ENCODE measurements around the gene HMGA1. TPM values are rescaled to one million over a fixed set of nuclear protein-coding genes. Genes with fewer than 3 reads are reported as not detected.
A peak's percentile ranks its signal among the peaks of the same experiment; 100 is the strongest.

The HMGA1 gene
- total RNA-seq, 4 donors from 2014 or later: 23.2 to 112 (median 63.2) TPM

- intact Hi-C loops (cut with DNase I; ENCODE audit: low total_unique reads) (no loop called here), in situ Hi-C loops (cut with MboI; ENCODE audit: low pct_ligation_motif_present in 1 of 4, low pct_unique_long_range_greater_than_20kb in 1 of 4, low sequenced_read_pairs in 3 of 4) (loop anchor here in 1 of 4 donors (25.0 kb wide), 1 partner anchor 115 kb away; the partner anchor contains the start of gene NUDT3)
- no peaks in the 10 kb centered on the region for H3K27me3 ChIP-seq
- WGBS, 2 donors (ENCODE audit: low coverage in 1 of 2): 87 to 96% methylated on average over 4 to 13 of the region's 13 CpGs
- H3K4me1 ChIP-seq: no peaks in the 10 kb centered on the region
- TF ChIP-seq CTCF (IDR thresholded peaks at IDR 0.05) (no peak), EP300 (IDR thresholded peaks at IDR 0.05; ENCODE audit: low read depth) (no peak), POLR2AphosphoS5 (IDR thresholded peaks at IDR 0.05) (no peak), POLR2A (IDR thresholded peaks at IDR 0.05) (no peak)
- H3K4me3 ChIP-seq: no peak overlapping the region
- no peaks in the 10 kb centered on the region for H3K9me3 ChIP-seq
- H3K27ac ChIP-seq: peak overlapping the region in 1 of 4 donors; percentile 1
- H3K36me3 ChIP-seq: no peaks in the 10 kb centered on the region
- no peak for DNase-seq
Observed at GRCh38 chr6:34272013-34272926, 35.6 kb downstream of the HMGA1 start.

GRCh38 chr6:34273242-34273805, 36.7 kb downstream of the HMGA1 start:
- Histone ChIP-seq H3K4me1 (no peaks in the 10 kb centered on the region), H3K4me3 (no peak overlapping the region), H3K27me3 (no peaks in the 10 kb centered on the region), H3K9me3 (no peaks in the 10 kb centered on the region), H3K27ac (no peak overlapping the region), H3K36me3 (no peaks in the 10 kb centered on the region)
- in situ Hi-C loops (cut with MboI; ENCODE audit: low pct_ligation_motif_present in 1 of 4, low pct_unique_long_range_greater_than_20kb in 1 of 4, low sequenced_read_pairs in 3 of 4) (loop anchor here in 1 of 4 donors (25.0 kb wide), 1 partner anchor 114 kb away; the partner anchor contains the start of gene NUDT3), intact Hi-C loops (cut with DNase I; ENCODE audit: low total_unique reads) (no loop called here)
- DNase-seq: no peak
- no peak for TF ChIP-seq CTCF (IDR thresholded peaks at IDR 0.05)
- TF ChIP-seq EP300 (IDR thresholded peaks at IDR 0.05; ENCODE audit: low read depth): no peak
- TF ChIP-seq POLR2A (IDR thresholded peaks at IDR 0.05): no peak
- 73 to 83% methylated on average over 1 to 3 of the region's 3 CpGs for WGBS, 2 donors (ENCODE audit: low coverage in 1 of 2)

- Histone ChIP-seq H3K36me3 (no peaks in the 10 kb centered on the region), H3K27ac (no peak overlapping the region), H3K4me1 (no peaks in the 10 kb centered on the region), H3K4me3 (no peak overlapping the region), H3K9me3 (no peaks in the 10 kb centered on the region), H3K27me3 (no peaks in the 10 kb centered on the region)
- WGBS, 2 donors (ENCODE audit: low coverage in 1 of 2): 100% methylated on average over 1 of the region's 1 CpG
- intact Hi-C loops (cut with DNase I; ENCODE audit: low total_unique reads) (no loop called here), in situ Hi-C loops (cut with MboI; ENCODE audit: low pct_ligation_motif_present in 1 of 4, low pct_unique_long_range_greater_than_20kb in 1 of 4, low sequenced_read_pairs in 3 of 4) (loop anchor here in 1 of 4 donors (25.0 kb wide), 1 partner anchor 113 kb away; the partner anchor contains the start of gene NUDT3)
- TF ChIP-seq EP300 (IDR thresholded peaks at IDR 0.05; ENCODE audit: low read depth) (no peak), POLR2A (IDR thresholded peaks at IDR 0.05) (no peak), CTCF (IDR thresholded peaks at IDR 0.05) (no peak), POLR2AphosphoS5 (IDR thresholded peaks at IDR 0.05) (no peak)
- no peak for DNase-seq
Observed at GRCh38 chr6:34274129-34274528, 37.5 kb downstream of the HMGA1 start.

GRCh38 chr6:34275128-34275804, 38.6 kb downstream of the HMGA1 start:
- no peak overlapping the region for H3K4me3 ChIP-seq
- H3K36me3 ChIP-seq: no peaks in the 10 kb centered on the region
- TF ChIP-seq EP300 (IDR thresholded peaks at IDR 0.05; ENCODE audit: low read depth) (no peak), CTCF (IDR thresholded peaks at IDR 0.05) (no peak), POLR2A (IDR thresholded peaks at IDR 0.05) (no peak), POLR2AphosphoS5 (IDR thresholded peaks at IDR 0.05) (no peak)
- in situ Hi-C loops (cut with MboI; ENCODE audit: low pct_ligation_motif_present in 1 of 4, low pct_unique_long_range_greater_than_20kb in 1 of 4, low sequenced_read_pairs in 3 of 4) (no loop called here), intact Hi-C loops (cut with DNase I; ENCODE audit: low total_unique reads) (no loop called here)
- H3K4me1 ChIP-seq: no peaks in the 10 kb centered on the region
- 89% methylated on average over 3 of the region's 3 CpGs; no CpG with 5 or more reads in 1 of the 2 donors for WGBS, 2 donors (ENCODE audit: low coverage in 1 of 2)
- no peak overlapping the region for H3K27ac ChIP-seq
- DNase-seq: no peak
- H3K9me3 ChIP-seq: no peaks in the 10 kb centered on the region
- H3K27me3 ChIP-seq: no peaks in the 10 kb centered on the region
